GM23338 (cell line): ENCODE data around the gene STK32C. TPM values are rescaled to one million over a fixed set of nuclear protein-coding genes. Genes with fewer than 3 reads are reported as not detected.
A peak's percentile ranks its signal among the peaks of the same experiment; 100 is the strongest.

Experiments used
- ATAC-seq: fragments of 200-7000 bp; cut with Tn5 transposase; 3 replicates; pipeline ENCODE4 v1.9.1; 2020
- DNase-seq: peaks from one replicate; pipeline ENCODE4 v3.0.0-alpha.2; 2015; ENCODE audit warnings: low spot score
- H2AFZ ChIP-seq: fragments of 200-600 bp; sonication (generic); 2 replicates; pipeline ENCODE4 v1.8.0; 2016; ENCODE audit warnings: antibody characterized with exemption, mild to moderate bottlenecking, moderate library complexity
- H3F3A ChIP-seq: fragments of 200-600 bp; sonication (generic); replicated peaks from 2 replicates; pipeline ENCODE4 v1.8.0; 2017; ENCODE audit warnings: antibody characterized with exemption, mixed run types, low read depth
- H3K27ac ChIP-seq: fragments of 200-600 bp; sonication (generic); 2 replicates; pipeline ENCODE4 v1.6.1; 2016; ENCODE audit warnings: low read depth
- H3K27me3 ChIP-seq: fragments of 200-600 bp; sonication (generic); 2 replicates; pipeline ENCODE4 v1.8.0; 2016; ENCODE audit warnings: mild to moderate bottlenecking, mixed run types, moderate library complexity; ENCODE audit not compliant: insufficient read depth
- H3K36me3 ChIP-seq: fragments of 200-600 bp; sonication (generic); 2 replicates; pipeline ENCODE4 v1.8.0; 2016; ENCODE audit warnings: mild to moderate bottlenecking; ENCODE audit not compliant: insufficient read depth
- H3K4me1 ChIP-seq: fragments of 200-600 bp; sonication (generic); 2 replicates; pipeline ENCODE4 v1.8.0; 2016; ENCODE audit warnings: mild to moderate bottlenecking, moderate library complexity; ENCODE audit not compliant: insufficient read depth
- H3K4me2 ChIP-seq: fragments of 200-600 bp; sonication (generic); 2 replicates; pipeline ENCODE4 v1.7.1; 2017; ENCODE audit warnings: mixed run types
- H3K4me3 ChIP-seq: fragments of 200-600 bp; sonication (generic); 2 replicates; pipeline ENCODE4 v1.6.1; 2016; ENCODE audit warnings: mixed run types
- H3K79me2 ChIP-seq: fragments of 200-600 bp; sonication (generic); replicated peaks from 2 replicates; pipeline ENCODE4 v1.8.0; 2017; ENCODE audit warnings: mild to moderate bottlenecking; ENCODE audit not compliant: insufficient read depth
- H3K9me2 ChIP-seq: fragments of 200-600 bp; sonication (generic); 2 replicates; pipeline ENCODE4 v1.8.0; 2017; ENCODE audit not compliant: insufficient read depth
- H4K20me1 ChIP-seq: fragments of 200-600 bp; sonication (generic); replicated peaks from 2 replicates; pipeline ENCODE4 v1.8.0; 2017; ENCODE audit warnings: mild to moderate bottlenecking; ENCODE audit not compliant: insufficient read depth
- H3K27ac Mint-ChIP-seq: 2 replicates; pipeline ENCODE4 v1.8.0; 2020; ENCODE audit warnings: inconsistent platforms, mild to moderate bottlenecking, moderate library complexity, mixed read lengths
- H3K27me3 Mint-ChIP-seq: 3 replicates; pipeline ENCODE4 v1.8.0; 2022; ENCODE audit warnings: low read depth, mild to moderate bottlenecking, moderate library complexity, mixed read lengths, inconsistent platforms; ENCODE audit not compliant: insufficient read depth, poor library complexity
- H3K36me3 Mint-ChIP-seq: 3 replicates; pipeline ENCODE4 v1.8.0; 2021; ENCODE audit warnings: low read depth, mild to moderate bottlenecking, inconsistent platforms, moderate library complexity, mixed read lengths
- H3K4me1 Mint-ChIP-seq: 3 replicates; pipeline ENCODE4 v1.8.0; 2020; ENCODE audit warnings: mild to moderate bottlenecking, inconsistent platforms, mixed read lengths
- H3K4me3 Mint-ChIP-seq: 3 replicates; pipeline ENCODE4 v1.8.0; 2021; ENCODE audit warnings: moderate library complexity, mild to moderate bottlenecking, inconsistent platforms, mixed read lengths
- H3K9me3 Mint-ChIP-seq: 3 replicates; pipeline ENCODE4 v1.8.0; 2020; ENCODE audit warnings: moderate library complexity, mild to moderate bottlenecking, inconsistent platforms, mixed read lengths
- CTCF ChIP-seq, 2 experiments: fragments of 200-600 bp in 1 of 2; sonication (generic) in 1 of 2; conservative IDR thresholded peaks; 2 replicates each; pipeline versions ENCODE4 v1.5.1 to v1.6.1; 2016 to 2017; ENCODE audit warnings: antibody characterized with exemption in 2 of 2, low read depth in 2 of 2, mild to moderate bottlenecking in 2 of 2, moderate library complexity in 1 of 2
- ETS1 ChIP-seq: IDR thresholded peaks from 2 replicates; pipeline ENCODE4 v1.6.1; 2016; ENCODE audit warnings: antibody characterized with exemption
- EZH2phosphoT487 ChIP-seq: fragments of 200-600 bp; sonication (generic); IDR thresholded peaks from one replicate; pipeline ENCODE4 v1.8.1; 2018; ENCODE audit warnings: antibody characterized with exemption; ENCODE audit not compliant: unreplicated experiment
- JUNB ChIP-seq: IDR thresholded peaks from one replicate; pipeline ENCODE4 v1.6.1; 2016; ENCODE audit warnings: antibody characterized with exemption; ENCODE audit not compliant: unreplicated experiment
- NANOG ChIP-seq: IDR thresholded peaks from 2 replicates; pipeline ENCODE4 v1.6.1; 2016; ENCODE audit warnings: antibody characterized with exemption, borderline replicate concordance
- POLR2AphosphoS5 ChIP-seq: IDR thresholded peaks from 2 replicates; pipeline ENCODE4 v1.6.1; 2016; ENCODE audit warnings: antibody characterized with exemption, low read depth
- REST ChIP-seq: IDR thresholded peaks from one replicate; pipeline ENCODE4 v1.6.1; 2018; ENCODE audit warnings: antibody characterized with exemption; ENCODE audit not compliant: unreplicated experiment
- STAT1 ChIP-seq: IDR thresholded peaks from one replicate; pipeline ENCODE4 v1.6.1; 2016; ENCODE audit warnings: antibody characterized with exemption; ENCODE audit not compliant: unreplicated experiment
- ZNF114 ChIP-seq: fragments of 250-450 bp; sonication (Bioruptor Pico); IDR thresholded peaks from 2 replicates; pipeline ENCODE4 v1.5.0; 2020; ENCODE audit warnings: mild to moderate bottlenecking, moderate library complexity
- polyA plus RNA-seq: library from polyadenylated mRNA; unstranded; fragments of >200 nt; fragmentation: Nextera tagmentation; extraction: Ambion mirVana; gene quantifications from 2 replicates; pipeline ENCODE4 v1.2.1, GENCODE V29; 2016
- total RNA-seq: library from RNA; depleted of rRNA; stranded (reverse); fragments of >200 nt; shearing (Covaris generic); gene quantifications from 2 replicates; pipeline ENCODE4 v1.2.3, GENCODE V29; 2014

Gene STK32C
- total and polyA plus RNA-seq, 2 experiments from 2014 or later, result 10.2 to 20.5 TPM

- TF ChIP-seq NANOG (no peak), ZNF114 (CRISPR knock-in tag) (no peak), REST (no peak), EZH2phosphoT487 (no peak), ETS1 (no peak), POLR2AphosphoS5 (no peak), JUNB (no peak), STAT1 (no peak)
Observed at GRCh38 chr10:132223611-132224342, 84.0 kb downstream of the STK32C start (continued).

GRCh38 chr10:132223156-132223590 is 84.6 kb downstream of the STK32C start:
- peaks cover 18% of the 10 kb centered on the region; the same call in 2 of the 3 replicates for H3K36me3 Mint-ChIP-seq
- Histone ChIP-seq H3K4me1 (no peaks in the 10 kb centered on the region), H3K9me2 (no peaks in the 10 kb centered on the region), H3K27me3 (no peaks in the 10 kb centered on the region), H3K27ac (no peak overlapping the region), H3K36me3 (no peaks in the 10 kb centered on the region), H3K79me2 (no peaks in the 10 kb centered on the region), H2AFZ (no peak overlapping the region), H4K20me1 (no peaks in the 10 kb centered on the region), H3F3A (no peaks in the 10 kb centered on the region), H3K4me2 (no peak overlapping the region), H3K4me3 (no peak overlapping the region)
- no peak for TF ChIP-seq NANOG
- peak; percentile 52 to 86 for TF ChIP-seq CTCF (conservative IDR thresholded peaks at IDR 0.05; ENCODE audit: low read depth in 2 of 2)
- H3K9me3 Mint-ChIP-seq, result peaks cover 13% of the 10 kb centered on the region
- peaks cover 4% of the 10 kb centered on the region for H3K27me3 Mint-ChIP-seq
- peak; percentile 98 for ATAC-seq
- DNase-seq, result peak; percentile 80
- no peak overlapping the region for H3K27ac Mint-ChIP-seq
- no peaks in the 10 kb centered on the region for H3K4me1 Mint-ChIP-seq
- no peak overlapping the region for H3K4me3 Mint-ChIP-seq
